Caco-2 (cell line): Measurements from ENCODE around the gene VAMP1. TPM values are rescaled to one million over a fixed set of nuclear protein-coding genes. Genes with fewer than 3 reads are reported as not detected.
A peak's percentile ranks its signal among the peaks of the same experiment; 100 is the strongest.

ENCODE experiments used
- BruUV-seq: library from RNA; stranded (reverse); fragments of 400-500 nt; replicated peaks from 2 replicates; lab custom pipeline; 2021; lab: Mats Ljungman, UMichigan
- CTCF ChIA-PET: fragments of 300-600 bp; sonication (Branson Sonifier 250); formaldehyde crosslinking; loops from one replicate; lab custom pipeline; 2022; ENCODE audit warnings: antibody characterized with exemption; lab: Charles Lee
- POLR2A ChIA-PET: fragments of 300-600 bp; sonication (Branson Sonifier 250); formaldehyde crosslinking; loops from one replicate; lab custom pipeline; 2022; ENCODE audit warnings: antibody characterized with exemption; lab: Charles Lee
- DNase-seq, 2 experiments: peaks; one replicate each; pipeline versions ENCODE4 v3.0.0 to v3.0.0-alpha.2; 2020 to 2022
- H3K27me3 ChIP-seq: replicated peaks from 2 replicates; pipeline ENCODE4 v1.6.0; 2011; ENCODE audit warnings: low read length; ENCODE audit not compliant: control insufficient read depth, insufficient read depth
- H3K36me3 ChIP-seq: 2 replicates; pipeline ENCODE4 v1.5.1; 2011; ENCODE audit warnings: low read length; ENCODE audit not compliant: control insufficient read depth, insufficient read depth
- H3K4me1 ChIP-seq: fragments of 250-450 bp; sonication (Bioruptor Pico); 2 replicates; pipeline ENCODE4 v1.5.1; 2020; ENCODE audit warnings: mild to moderate bottlenecking
- H3K4me3 ChIP-seq: 2 replicates; pipeline ENCODE4 v1.5.1; 2011; ENCODE audit warnings: low read depth, mild to moderate bottlenecking, control low read depth, low read length
- H3K9me3 ChIP-seq: fragments of 250-450 bp; sonication (Bioruptor Pico); 2 replicates; pipeline ENCODE4 v1.5.1; 2020; ENCODE audit warnings: mild to moderate bottlenecking, moderate library complexity
- H3K27ac Mint-ChIP-seq: one replicate; pipeline ENCODE4 v1.8.0; 2022; ENCODE audit warnings: mixed read lengths; ENCODE audit not compliant: unreplicated experiment
- H3K27me3 Mint-ChIP-seq: one replicate; pipeline ENCODE4 v1.8.0; 2022; ENCODE audit warnings: mixed read lengths; ENCODE audit not compliant: insufficient read depth, unreplicated experiment
- H3K36me3 Mint-ChIP-seq: one replicate; pipeline ENCODE4 v1.8.0; 2022; ENCODE audit warnings: mild to moderate bottlenecking, mixed read lengths; ENCODE audit not compliant: insufficient read depth, unreplicated experiment
- H3K4me1 Mint-ChIP-seq: one replicate; pipeline ENCODE4 v1.8.0; 2022; ENCODE audit warnings: low read depth, mixed read lengths; ENCODE audit not compliant: unreplicated experiment
- H3K4me3 Mint-ChIP-seq: one replicate; pipeline ENCODE4 v1.8.0; 2022; ENCODE audit warnings: mild to moderate bottlenecking, moderate library complexity, mixed read lengths; ENCODE audit not compliant: unreplicated experiment
- H3K9me3 Mint-ChIP-seq: one replicate; pipeline ENCODE4 v1.8.0; 2022; ENCODE audit warnings: mixed read lengths; ENCODE audit not compliant: unreplicated experiment
- intact Hi-C: fragments of 100-400 bp; cut with micrococcal nuclease; formaldehyde crosslinking; loops from one replicate; pipeline ENCODE4 v1.10.0; 2022; ENCODE audit not compliant: unreplicated experiment
- total RNA-seq: library from RNA; stranded (reverse); gene quantifications from 2 replicates; pipeline ENCODE4 v1.2.3, GENCODE V29; 2022
- TF ChIP-seq, protein P1 (sequence below), 2 experiments: fragments of 200-600 bp in 1 of 2; IDR thresholded peaks; 1 replicate in 1 of 2; 2 replicates in 1 of 2; pipeline versions ENCODE4 v1.5.1 to v1.8.0; 2011 to 2022; ENCODE audit warnings: antibody characterized with exemption in 1 of 2, control low read depth in 1 of 2, inconsistent platforms in 1 of 2, low read depth in 1 of 2, low read length in 1 of 2, mild to moderate bottlenecking in 1 of 2, moderate library complexity in 1 of 2; ENCODE audit not compliant: insufficient read depth in 1 of 2, severe bottlenecking in 1 of 2, unreplicated experiment in 1 of 2

VAMP1 gene
- total RNA-seq, 1 experiment from 2014 or later, result 8.4 TPM

GRCh38 chr12:6451348-6452244 is 18.9 kb downstream of the VAMP1 start, which contains the start of gene TAPBPL:
Gene TAPBPL (plus strand): TSS chr12:6452042. CDS start chr12:6452249, 207 bp downstream.
- Histone ChIP-seq H3K4me1 (peaks cover 9% of the 10 kb centered on the region; the same call in 1 of the 2 replicates), H3K27me3 (no peaks in the 10 kb centered on the region), H3K36me3 (no peaks in the 10 kb centered on the region), H3K9me3 (no peaks in the 10 kb centered on the region), H3K4me3 (peak within 1 kb of the TSS; percentile 82)
- TF ChIP-seq, protein P1, sequence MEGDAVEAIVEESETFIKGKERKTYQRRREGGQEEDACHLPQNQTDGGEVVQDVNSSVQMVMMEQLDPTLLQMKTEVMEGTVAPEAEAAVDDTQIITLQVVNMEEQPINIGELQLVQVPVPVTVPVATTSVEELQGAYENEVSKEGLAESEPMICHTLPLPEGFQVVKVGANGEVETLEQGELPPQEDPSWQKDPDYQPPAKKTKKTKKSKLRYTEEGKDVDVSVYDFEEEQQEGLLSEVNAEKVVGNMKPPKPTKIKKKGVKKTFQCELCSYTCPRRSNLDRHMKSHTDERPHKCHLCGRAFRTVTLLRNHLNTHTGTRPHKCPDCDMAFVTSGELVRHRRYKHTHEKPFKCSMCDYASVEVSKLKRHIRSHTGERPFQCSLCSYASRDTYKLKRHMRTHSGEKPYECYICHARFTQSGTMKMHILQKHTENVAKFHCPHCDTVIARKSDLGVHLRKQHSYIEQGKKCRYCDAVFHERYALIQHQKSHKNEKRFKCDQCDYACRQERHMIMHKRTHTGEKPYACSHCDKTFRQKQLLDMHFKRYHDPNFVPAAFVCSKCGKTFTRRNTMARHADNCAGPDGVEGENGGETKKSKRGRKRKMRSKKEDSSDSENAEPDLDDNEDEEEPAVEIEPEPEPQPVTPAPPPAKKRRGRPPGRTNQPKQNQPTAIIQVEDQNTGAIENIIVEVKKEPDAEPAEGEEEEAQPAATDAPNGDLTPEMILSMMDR (IDR thresholded peaks at IDR 0.05; ENCODE audit: insufficient read depth in 1 of 2, low read depth in 1 of 2, low read length in 1 of 2, severe bottlenecking in 1 of 2, unreplicated experiment in 1 of 2), result no peak
- TSS peak; percentile 74 for BruUV-seq
- peak within 1 kb of the TSS; percentile 93 for H3K27ac Mint-ChIP-seq
- no peaks in the 10 kb centered on the region for H3K27me3 Mint-ChIP-seq
- ChIA-PET CTCF (interaction anchor here (0.9 to 3.4 kb wide), 7 partner anchors 14 to 115 kb away, joined by 3 to 17 read pairs (median 8); partner anchors contain the start of genes GAPDH, LTBR and VAMP1), POLR2A (interaction anchor here (0.7 to 3.1 kb wide), 6 partner anchors 10 to 129 kb away, joined by 3 to 16 read pairs (median 6); partner anchors contain the start of gene VAMP1)
- peaks cover 10% of the 10 kb centered on the region for H3K36me3 Mint-ChIP-seq
- peak; percentile 88 to 89 for DNase-seq
- intact Hi-C loops, result loop anchor here (1.0 kb wide), 2 partner anchors 19 to 80 kb away; partner anchors contain the start of gene VAMP1
- H3K4me1 Mint-ChIP-seq, result peaks cover 4% of the 10 kb centered on the region
- H3K9me3 Mint-ChIP-seq, result no peaks in the 10 kb centered on the region
- H3K4me3 Mint-ChIP-seq, result peak within 1 kb of the TSS; percentile 79

DNA sequence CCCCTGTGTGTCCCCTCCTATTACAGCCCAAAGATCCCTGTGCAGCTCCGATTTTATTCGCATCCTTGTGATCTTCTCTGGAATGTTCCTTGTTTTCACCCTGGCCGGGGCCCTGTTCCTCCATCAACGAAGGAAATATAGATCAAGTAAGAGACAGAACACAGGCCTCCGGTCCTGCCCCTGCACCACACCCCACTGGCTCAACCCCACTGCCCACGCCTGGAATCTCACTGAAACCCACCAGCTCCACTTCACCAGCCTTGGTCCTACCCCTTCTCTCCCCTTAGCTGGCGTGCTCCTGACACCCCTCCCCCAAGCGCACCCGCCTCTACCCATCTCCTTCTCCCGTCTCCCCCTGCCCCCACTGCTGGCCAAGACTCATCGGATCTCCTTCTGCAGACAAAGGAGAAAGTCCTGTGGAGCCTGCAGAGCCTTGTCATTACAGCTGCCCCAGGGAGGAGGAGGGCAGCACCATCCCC is 19.6 kb downstream of the VAMP1 start:
- POLR2A ChIA-PET, result interaction anchor here (0.7 to 3.1 kb wide), 6 partner anchors 9 to 128 kb away, joined by 3 to 16 read pairs (median 6); partner anchors contain the start of gene VAMP1
- BruUV-seq, result no TSS peak

More for the DNA sequence above, 19.6 kb downstream of the VAMP1 start:
- Mint-ChIP-seq H3K27me3 (no peaks in the 10 kb centered on the region), H3K36me3 (peaks cover 10% of the 10 kb centered on the region), H3K9me3 (no peaks in the 10 kb centered on the region), H3K27ac (peak overlapping the region; percentile 93), H3K4me3 (peak overlapping the region; percentile 79), H3K4me1 (peaks cover 4% of the 10 kb centered on the region)
- peak in 1 of 2 experiments; percentile 45 for DNase-seq
- H3K4me1 ChIP-seq, result peaks cover 9% of the 10 kb centered on the region; the same call in 1 of the 2 replicates
- peak overlapping the region; percentile 82 for H3K4me3 ChIP-seq
- TF ChIP-seq, protein P1 (IDR thresholded peaks at IDR 0.05; ENCODE audit: insufficient read depth in 1 of 2, low read depth in 1 of 2, low read length in 1 of 2, severe bottlenecking in 1 of 2, unreplicated experiment in 1 of 2), result no peak
- no peaks in the 10 kb centered on the region for H3K9me3 ChIP-seq
- H3K27me3 ChIP-seq, result no peaks in the 10 kb centered on the region
- H3K36me3 ChIP-seq, result no peaks in the 10 kb centered on the region
- intact Hi-C loops, result loop anchor here (1.0 kb wide), 1 partner anchor 80 kb away; no protein-coding TSS in a partner anchor
- CTCF ChIA-PET, result interaction anchor here (0.9 to 3.4 kb wide), 6 partner anchors 15 to 114 kb away, joined by 3 to 17 read pairs (median 6); partner anchors contain the start of genes LTBR and VAMP1
